Vagina (tissue), 2 donors: ENCODE measurements around the gene USP53. TPM values are rescaled to one million over a fixed set of nuclear protein-coding genes. Genes with fewer than 3 reads are reported as not detected.

ENCODE experiments used
- DNase-seq, 2 donors: peaks; one replicate each; pipeline ENCODE4 v3.0.0-alpha.2; 2017; ENCODE audit errors: extremely low spot score in 2 of 2
- H3K27ac ChIP-seq: fragments of 200-600 bp; sonication (generic); one replicate; pipeline ENCODE4 v1.5.1; 2019
- H3K27me3 ChIP-seq: fragments of 200-600 bp; sonication (generic); one replicate; pipeline ENCODE4 v1.5.1; 2019
- H3K36me3 ChIP-seq, 2 donors: fragments of 200-600 bp; sonication (generic); one replicate each; pipeline ENCODE4 v1.5.1; 2017 to 2019
- H3K4me1 ChIP-seq: fragments of 200-600 bp; sonication (generic); one replicate; pipeline ENCODE4 v1.5.1; 2019
- H3K4me3 ChIP-seq, 2 donors: fragments of 200-600 bp; sonication (generic); 1 replicate in 1 of 2; 2 replicates in 1 of 2; pipeline ENCODE4 v1.5.1; 2016 to 2019
- H3K9me3 ChIP-seq: fragments of 200-600 bp; sonication (generic); one replicate; pipeline ENCODE4 v1.5.1; 2019
- POLR2A ChIP-seq, 2 donors: fragments of 450-650 bp; IDR thresholded peaks; one replicate each; pipeline ENCODE4 v1.6.1; 2017; ENCODE audit warnings: antibody characterized with exemption in 2 of 2, mild to moderate bottlenecking in 2 of 2, moderate library complexity in 2 of 2
- POLR2AphosphoS5 ChIP-seq, 2 donors: sonication (generic); formaldehyde crosslinking; IDR thresholded peaks; one replicate each; pipeline ENCODE4 v1.9.0; 2017; ENCODE audit warnings: antibody characterized with exemption in 2 of 2, mild to moderate bottlenecking in 2 of 2, low read depth in 1 of 2; ENCODE audit not compliant: insufficient read depth in 1 of 2
- intact Hi-C: fragments of 100-400 bp; cut with DNase I; formaldehyde crosslinking; loops from one replicate; pipeline ENCODE4 v1.15.1; 2023
- total RNA-seq: library from RNA; depleted of rRNA; stranded (reverse); fragments of >200 nt; gene quantifications from one replicate; pipeline ENCODE4 v1.2.3, GENCODE V29; 2016
- TF ChIP-seq, protein P1 (sequence below), 3 experiments: fragments of 450-650 bp in 2 of 3; fragments of 200-600 bp in 1 of 3; sonication (generic) in 1 of 3; IDR thresholded peaks; one replicate each; pipeline ENCODE4 v1.5.1; 2017 to 2019; ENCODE audit warnings: antibody characterized with exemption in 3 of 3, mild to moderate bottlenecking in 2 of 3, moderate library complexity in 2 of 3

USP53 gene
- total RNA-seq, 1 donor from 2014 or later: 53.5 TPM

DNA sequence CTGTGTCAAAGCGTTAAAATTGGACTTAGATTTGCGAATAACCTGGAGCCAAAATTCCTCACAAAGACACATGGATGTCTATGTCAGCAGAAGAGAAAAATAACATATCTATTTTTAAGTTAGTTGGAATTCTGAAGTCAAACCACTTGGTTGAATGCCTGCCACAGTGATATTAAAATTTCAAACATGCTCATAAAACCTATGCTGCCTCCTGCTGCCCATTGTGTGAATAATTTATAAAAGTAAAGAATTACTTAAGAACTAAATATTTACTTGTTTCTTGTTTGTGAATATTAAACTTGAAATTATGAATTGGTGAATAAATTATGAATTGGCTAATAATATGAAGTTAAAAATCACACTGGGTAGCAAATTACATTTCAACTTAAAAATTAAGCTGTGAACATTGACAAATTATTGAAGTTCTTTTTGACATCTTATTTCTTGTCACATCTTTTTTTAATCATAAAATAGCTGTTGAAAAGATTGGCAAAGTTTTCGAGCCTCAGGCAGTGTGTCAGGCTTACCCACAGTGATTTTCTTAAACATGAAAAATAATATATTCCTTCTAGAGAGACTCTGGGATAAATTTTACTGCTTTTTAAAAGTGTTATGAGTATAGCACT, 74.0 kb downstream of the USP53 start:
- Histone ChIP-seq H3K27ac (no peak overlapping the region), H3K9me3 (no peaks in the 10 kb centered on the region), H3K4me1 (peaks cover 15% of the 10 kb centered on the region), H3K27me3 (no peaks in the 10 kb centered on the region), H3K36me3 (peaks cover 0 to 8% of the 10 kb centered on the region in 2 donors), H3K4me3 (no peak overlapping the region)
- DNase-seq: no peak
- intact Hi-C loops: loop anchor here (5.0 to 10.0 kb wide), 3 partner anchors 72 to 542 kb away; partner anchors contain the start of gene USP53
- TF ChIP-seq, protein P1, sequence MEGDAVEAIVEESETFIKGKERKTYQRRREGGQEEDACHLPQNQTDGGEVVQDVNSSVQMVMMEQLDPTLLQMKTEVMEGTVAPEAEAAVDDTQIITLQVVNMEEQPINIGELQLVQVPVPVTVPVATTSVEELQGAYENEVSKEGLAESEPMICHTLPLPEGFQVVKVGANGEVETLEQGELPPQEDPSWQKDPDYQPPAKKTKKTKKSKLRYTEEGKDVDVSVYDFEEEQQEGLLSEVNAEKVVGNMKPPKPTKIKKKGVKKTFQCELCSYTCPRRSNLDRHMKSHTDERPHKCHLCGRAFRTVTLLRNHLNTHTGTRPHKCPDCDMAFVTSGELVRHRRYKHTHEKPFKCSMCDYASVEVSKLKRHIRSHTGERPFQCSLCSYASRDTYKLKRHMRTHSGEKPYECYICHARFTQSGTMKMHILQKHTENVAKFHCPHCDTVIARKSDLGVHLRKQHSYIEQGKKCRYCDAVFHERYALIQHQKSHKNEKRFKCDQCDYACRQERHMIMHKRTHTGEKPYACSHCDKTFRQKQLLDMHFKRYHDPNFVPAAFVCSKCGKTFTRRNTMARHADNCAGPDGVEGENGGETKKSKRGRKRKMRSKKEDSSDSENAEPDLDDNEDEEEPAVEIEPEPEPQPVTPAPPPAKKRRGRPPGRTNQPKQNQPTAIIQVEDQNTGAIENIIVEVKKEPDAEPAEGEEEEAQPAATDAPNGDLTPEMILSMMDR (IDR thresholded peaks at IDR 0.05): peak; percentile 33 to 70 (median 55)
- TF ChIP-seq POLR2AphosphoS5 (IDR thresholded peaks at IDR 0.05; ENCODE audit: insufficient read depth in 1 of 2, low read depth in 1 of 2) (peak in 1 of 2 donors; percentile 35), POLR2A (IDR thresholded peaks at IDR 0.05) (no peak)

DNA sequence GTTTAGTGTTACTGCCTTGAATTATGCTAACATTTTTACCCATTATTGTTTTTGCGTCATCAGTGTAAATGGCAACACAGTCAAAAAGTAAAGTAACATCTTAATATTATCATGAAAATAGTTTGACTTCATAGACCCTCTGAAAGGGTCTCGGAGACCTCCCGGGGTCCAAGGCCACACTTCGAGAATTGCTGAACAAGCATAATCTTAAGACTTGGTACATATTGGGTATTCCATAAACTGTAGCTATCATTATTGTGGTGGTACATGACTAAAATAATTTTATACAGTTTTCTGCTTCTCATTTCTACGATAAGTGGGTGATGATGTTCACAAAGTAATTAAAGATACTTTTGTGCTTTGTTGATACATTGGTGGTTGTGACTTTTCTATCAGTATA, 76.8 kb downstream of the USP53 start:
- H3K9me3 ChIP-seq: no peaks in the 10 kb centered on the region
- peaks cover 0 to 19% of the 10 kb centered on the region in 2 donors for H3K36me3 ChIP-seq
- intact Hi-C loops: loop anchor here (5.0 to 10.0 kb wide), 3 partner anchors 75 to 545 kb away; partner anchors contain the start of gene USP53

DNA sequence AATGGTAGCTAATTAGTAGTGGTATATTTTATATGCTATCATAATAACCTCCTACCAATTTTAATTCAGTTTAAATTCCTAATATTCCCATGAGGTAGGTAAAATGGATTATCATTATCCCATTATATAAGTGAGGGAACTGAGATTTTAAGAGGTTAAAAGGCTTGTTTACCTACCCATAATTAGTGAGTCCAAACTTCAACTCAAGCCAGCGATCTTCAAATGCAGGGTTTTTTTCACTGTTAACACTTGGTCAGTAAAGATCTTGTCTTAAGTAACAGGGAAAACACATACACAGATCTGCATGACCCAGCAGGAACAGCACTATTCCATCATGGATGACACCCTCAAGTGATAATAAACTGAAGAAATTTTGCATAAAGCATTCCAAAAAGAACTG, 78.1 kb downstream of the USP53 start:
- H3K36me3 ChIP-seq: peaks cover 0 to 19% of the 10 kb centered on the region in 2 donors
- intact Hi-C loops: no loop called here
- no peak for DNase-seq

More for the DNA sequence above, 76.8 kb downstream of the USP53 start:
- peaks cover 15% of the 10 kb centered on the region for H3K4me1 ChIP-seq
- no peak for DNase-seq
- H3K27me3 ChIP-seq: no peaks in the 10 kb centered on the region
- TF ChIP-seq POLR2A (IDR thresholded peaks at IDR 0.05): no peak
- TF ChIP-seq POLR2AphosphoS5 (IDR thresholded peaks at IDR 0.05; ENCODE audit: insufficient read depth in 1 of 2, low read depth in 1 of 2): no peak
- TF ChIP-seq, protein P1 (IDR thresholded peaks at IDR 0.05): no peak
- H3K4me3 ChIP-seq: no peak overlapping the region
- no peak overlapping the region for H3K27ac ChIP-seq

DNA sequence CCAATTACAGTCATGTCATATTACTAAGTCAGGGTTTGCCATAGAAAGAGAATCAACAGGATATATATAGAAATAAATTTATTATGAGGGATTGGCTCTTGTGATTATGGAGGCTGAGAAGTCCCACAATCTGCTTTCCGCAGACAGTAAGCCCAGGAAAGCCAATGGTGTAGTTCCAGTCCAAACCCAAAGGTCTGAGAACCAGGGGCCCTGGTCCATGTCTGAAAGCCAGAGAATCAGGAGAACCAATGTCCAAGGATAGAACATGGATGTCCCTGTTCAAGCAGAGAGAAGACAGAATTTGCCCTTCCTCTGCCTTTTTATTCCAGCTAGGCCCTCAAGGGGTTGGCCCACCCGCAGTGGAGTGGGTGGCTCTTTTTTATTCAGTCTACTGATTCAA, 83.8 kb downstream of the USP53 start:
- H3K27ac ChIP-seq: no peak overlapping the region
- intact Hi-C loops: no loop called here
- no peak overlapping the region for H3K4me3 ChIP-seq
- peaks cover 32% of the 10 kb centered on the region for H3K4me1 ChIP-seq
- peaks cover 0 to 22% of the 10 kb centered on the region in 2 donors for H3K36me3 ChIP-seq
- DNase-seq: no peak
- TF ChIP-seq POLR2AphosphoS5 (IDR thresholded peaks at IDR 0.05; ENCODE audit: insufficient read depth in 1 of 2, low read depth in 1 of 2): no peak
- no peaks in the 10 kb centered on the region for H3K27me3 ChIP-seq
- no peaks in the 10 kb centered on the region for H3K9me3 ChIP-seq

More for the DNA sequence above, 78.1 kb downstream of the USP53 start:
- TF ChIP-seq, protein P1 (IDR thresholded peaks at IDR 0.05): no peak
- TF ChIP-seq POLR2AphosphoS5 (IDR thresholded peaks at IDR 0.05; ENCODE audit: insufficient read depth in 1 of 2, low read depth in 1 of 2) (no peak), POLR2A (IDR thresholded peaks at IDR 0.05) (no peak)
- H3K27ac ChIP-seq: no peak overlapping the region
- H3K4me3 ChIP-seq: no peak overlapping the region
- no peaks in the 10 kb centered on the region for H3K27me3 ChIP-seq
- H3K4me1 ChIP-seq: peaks cover 4% of the 10 kb centered on the region
- no peaks in the 10 kb centered on the region for H3K9me3 ChIP-seq

DNA sequence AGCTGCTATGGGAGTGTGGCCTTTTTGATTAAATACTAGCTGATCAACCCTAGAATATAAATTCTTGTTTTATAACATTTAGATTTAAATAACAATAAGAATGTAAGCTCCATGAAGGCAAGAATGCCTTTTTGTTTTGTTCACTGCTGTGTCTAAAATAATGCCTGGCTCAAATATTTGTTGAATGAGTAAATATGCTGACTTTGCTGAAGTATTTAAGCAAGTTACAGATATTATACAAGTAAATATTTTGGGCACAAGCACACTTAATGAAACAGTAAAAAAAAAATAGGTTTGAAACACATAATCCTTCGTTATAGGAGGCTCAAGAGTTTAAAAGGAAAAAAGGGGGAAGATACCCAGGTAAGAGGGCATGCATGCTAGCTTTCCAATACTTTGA, 85.3 kb downstream of the USP53 start:
- TF ChIP-seq POLR2A (IDR thresholded peaks at IDR 0.05): no peak
- no peak for TF ChIP-seq POLR2AphosphoS5 (IDR thresholded peaks at IDR 0.05; ENCODE audit: insufficient read depth in 1 of 2, low read depth in 1 of 2)
- TF ChIP-seq, protein P1 (IDR thresholded peaks at IDR 0.05): no peak
- H3K9me3 ChIP-seq: no peaks in the 10 kb centered on the region
- H3K4me1 ChIP-seq: peaks cover 33% of the 10 kb centered on the region
- peak overlapping the region in 1 of 2 donors; percentile 76 for H3K4me3 ChIP-seq
- no peaks in the 10 kb centered on the region for H3K27me3 ChIP-seq
- intact Hi-C loops: no loop called here
- H3K27ac ChIP-seq: no peak overlapping the region
- DNase-seq: no peak
- peaks cover 0 to 13% of the 10 kb centered on the region in 2 donors for H3K36me3 ChIP-seq
